HCT116 (cell line): ENCODE results near the gene EVX2. TPM values are rescaled to one million over a fixed set of nuclear protein-coding genes. Genes with fewer than 3 reads are reported as not detected.

Experiments used
- ATAC-seq: fragments of 200-7000 bp; cut with Tn5 transposase; 2 replicates; pipeline ENCODE4 v1.9.1; 2020; ENCODE audit warnings: mild to moderate bottlenecking, moderate library complexity
- BruUV-seq: library from RNA; stranded (reverse); fragments of 400-500 nt; replicated peaks from 2 replicates; lab custom pipeline; 2021; lab: Mats Ljungman, UMichigan
- CTCF ChIA-PET: fragments of 300-600 bp; sonication (Branson Sonifier 250); formaldehyde crosslinking; loops from one replicate; lab custom pipeline; 2021; ENCODE audit warnings: antibody characterized with exemption; lab: Charles Lee
- POLR2A ChIA-PET: fragments of 300-600, 350-600 bp; sonication (Branson Sonifier 250); formaldehyde crosslinking; loops from one replicate; lab custom pipeline; 2021; ENCODE audit warnings: antibody characterized with exemption; lab: Charles Lee
- RAD21 ChIA-PET, 2 experiments: fragments of 300-600 bp; sonication (Branson Sonifier 250); formaldehyde crosslinking; loops; one replicate each; lab custom pipeline; 2023; ENCODE audit warnings: low total read pairs in 2 of 2; ENCODE audit not compliant: uncharacterized antibody in 2 of 2, unreplicated experiment in 2 of 2, low non-redundant PET in 1 of 2; lab: Charles Lee
- DNase-seq: peaks from one replicate; pipeline ENCODE4 v3.0.0-alpha.2; 2010; ENCODE audit warnings: low read depth, low spot score
- H2AFZ ChIP-seq: fragments of 200-600 bp; shearing (Covaris generic), sonication (generic); 2 replicates; pipeline ENCODE4 v1.6.1; 2017; ENCODE audit warnings: low read depth, mixed run types, mixed read lengths, antibody characterized with exemption, low read length; ENCODE audit not compliant: poor library complexity, severe bottlenecking
- H3K27ac ChIP-seq: 2 replicates; pipeline ENCODE4 v1.5.1; 2012; ENCODE audit warnings: low read depth, low read length
- H3K27me3 ChIP-seq: fragments of 200-600 bp; sonication (generic); 2 replicates; pipeline ENCODE4 v1.6.1; 2016; ENCODE audit warnings: mixed run types, low read length, mixed read lengths; ENCODE audit not compliant: insufficient read depth
- H3K36me3 ChIP-seq, 2 experiments: fragments of 200-500 bp in 1 of 2; fragments of 200-600 bp in 1 of 2; sonication (Bioruptor generic) in 1 of 2; sonication (generic) in 1 of 2; 2 replicates each; pipeline versions ENCODE4 v1.5.1 to v1.6.1; 2014 to 2016; ENCODE audit warnings: low read length in 2 of 2, inconsistent platforms in 1 of 2, mixed read lengths in 1 of 2, mixed run types in 1 of 2; ENCODE audit not compliant: insufficient read depth in 2 of 2, control insufficient read depth in 1 of 2
- H3K4me1 ChIP-seq, 2 experiments: fragments of 200-600 bp in 1 of 2; sonication (generic) in 1 of 2; 2 replicates each; pipeline versions ENCODE4 v1.5.1 to v1.6.1; 2012 to 2017; ENCODE audit warnings: low read length in 2 of 2, inconsistent platforms in 1 of 2, mild to moderate bottlenecking in 1 of 2, mixed read lengths in 1 of 2, mixed run types in 1 of 2, moderate library complexity in 1 of 2; ENCODE audit not compliant: insufficient read depth in 2 of 2, control insufficient read depth in 1 of 2
- H3K4me2 ChIP-seq: fragments of 200-600 bp; sonication (generic); 2 replicates; pipeline ENCODE4 v1.6.1; 2017; ENCODE audit warnings: mixed run types, low read length, mixed read lengths
- H3K4me3 ChIP-seq, 2 experiments: fragments of 200-600 bp in 1 of 2; sonication (generic) in 1 of 2; replicated peaks in 1 of 2; 2 replicates each; pipeline ENCODE4 v1.5.1; 2011 to 2016; ENCODE audit warnings: low read length in 2 of 2, control low read depth in 1 of 2, low read depth in 1 of 2, mild to moderate bottlenecking in 1 of 2, mixed read lengths in 1 of 2, mixed run types in 1 of 2
- H3K79me2 ChIP-seq: fragments of 200-600 bp; sonication (generic); 2 replicates; pipeline ENCODE4 v1.6.1; 2017; ENCODE audit warnings: mild to moderate bottlenecking, mixed run types, low read length, moderate library complexity, mixed read lengths; ENCODE audit not compliant: insufficient read depth
- H3K9ac ChIP-seq: fragments of 200-600 bp; sonication (generic); 2 replicates; pipeline ENCODE4 v1.6.1; 2016; ENCODE audit warnings: low read length, mixed read lengths
- H3K9me2 ChIP-seq: fragments of 200-600 bp; sonication (generic), shearing (Covaris generic); 2 replicates; pipeline ENCODE4 v1.6.1; 2017; ENCODE audit warnings: mixed run types, mild to moderate bottlenecking, moderate library complexity; ENCODE audit not compliant: insufficient read depth
- H3K9me3 ChIP-seq, 2 experiments: fragments of 200-500 bp in 1 of 2; fragments of 200-600 bp in 1 of 2; sonication (Bioruptor generic) in 1 of 2; sonication (generic) in 1 of 2; 2 replicates each; pipeline ENCODE4 v1.6.1; 2014 to 2017; ENCODE audit warnings: low read length in 2 of 2, mixed read lengths in 2 of 2, inconsistent platforms in 1 of 2, low read depth in 1 of 2, mild to moderate bottlenecking in 1 of 2, mixed run types in 1 of 2, moderate library complexity in 1 of 2; ENCODE audit not compliant: control insufficient read depth in 1 of 2, insufficient read depth in 1 of 2
- H4K20me1 ChIP-seq: fragments of 200-600 bp; sonication (generic), shearing (Covaris generic); 2 replicates; pipeline ENCODE4 v1.6.1; 2017; ENCODE audit warnings: mixed run types, mild to moderate bottlenecking, moderate library complexity; ENCODE audit not compliant: insufficient read depth
- CBX3 ChIP-seq: IDR thresholded peaks from 2 replicates; pipeline ENCODE4 v1.6.1; 2012; ENCODE audit warnings: low read depth
- CEBPB ChIP-seq: IDR thresholded peaks from 2 replicates; pipeline ENCODE4 v1.6.1; 2012; ENCODE audit warnings: low read depth
- CTCF ChIP-seq, 3 experiments: fragments of 200-600 bp in 1 of 3; sonication (generic) in 1 of 3; IDR thresholded peaks in 2 of 3; conservative IDR thresholded peaks in 1 of 3; 2 replicates each; pipeline ENCODE4 v1.5.1; 2012 to 2017; ENCODE audit warnings: low read depth in 2 of 3, low read length in 2 of 3, antibody characterized with exemption in 1 of 3, borderline replicate concordance in 1 of 3, control low read depth in 1 of 3, mild to moderate bottlenecking in 1 of 3, mixed read lengths in 1 of 3, mixed run types in 1 of 3, moderate library complexity in 1 of 3; ENCODE audit not compliant: insufficient read depth in 1 of 3
- EGR1 ChIP-seq: IDR thresholded peaks from 2 replicates; pipeline ENCODE4 v1.6.1; 2012; ENCODE audit warnings: low read depth
- ELF1 ChIP-seq: IDR thresholded peaks from 2 replicates; pipeline ENCODE4 v1.6.1; 2012; ENCODE audit warnings: low read depth, borderline replicate concordance
- EZH2 ChIP-seq: fragments of 200-600 bp; sonication (generic); IDR thresholded peaks from 2 replicates; pipeline ENCODE4 v1.6.1; 2017; ENCODE audit warnings: antibody characterized with exemption, mixed run types
- EZH2phosphoT487 ChIP-seq: fragments of 200-600 bp; IDR thresholded peaks from 2 replicates; pipeline ENCODE4 v1.6.1; 2018; ENCODE audit warnings: antibody characterized with exemption, borderline replicate concordance
- FOSL1 ChIP-seq: IDR thresholded peaks from 2 replicates; pipeline ENCODE4 v1.6.1; 2012; ENCODE audit warnings: low read depth
- POLR2A ChIP-seq: IDR thresholded peaks from 2 replicates; pipeline ENCODE4 v1.7.0; 2011; ENCODE audit warnings: borderline replicate concordance; ENCODE audit not compliant: insufficient read depth, insufficient read length; ENCODE audit errors: extremely low read depth
- RAD21 ChIP-seq: IDR thresholded peaks from 2 replicates; pipeline ENCODE4 v1.6.1; 2012; ENCODE audit warnings: low read depth, mild to moderate bottlenecking
- REST ChIP-seq: IDR thresholded peaks from 2 replicates; pipeline ENCODE4 v1.6.1; 2012; ENCODE audit warnings: low read depth
- SIN3A ChIP-seq: IDR thresholded peaks from 2 replicates; pipeline ENCODE4 v1.6.1; 2012; ENCODE audit warnings: low read depth
- SP1 ChIP-seq: IDR thresholded peaks from 2 replicates; pipeline ENCODE4 v1.6.1; 2012; ENCODE audit warnings: low read depth
- SRF ChIP-seq: IDR thresholded peaks from 2 replicates; pipeline ENCODE4 v1.6.1; 2012; ENCODE audit warnings: low read depth
- TCF7L2 ChIP-seq: IDR thresholded peaks from 2 replicates; pipeline ENCODE4 v1.7.0; 2011; ENCODE audit warnings: borderline replicate concordance, inconsistent platforms; ENCODE audit not compliant: insufficient read depth, insufficient read length; ENCODE audit errors: extremely low read depth
- YY1 ChIP-seq: IDR thresholded peaks from 2 replicates; pipeline ENCODE4 v1.6.1; 2011; ENCODE audit warnings: low read length, low read depth, moderate library complexity, mild to moderate bottlenecking; ENCODE audit not compliant: insufficient replicate concordance; ENCODE audit errors: extremely low read depth
- ZBTB33 ChIP-seq: IDR thresholded peaks from 2 replicates; pipeline ENCODE4 v1.6.1; 2011; ENCODE audit warnings: mild to moderate bottlenecking, low read length, moderate library complexity; ENCODE audit not compliant: insufficient replicate concordance; ENCODE audit errors: extremely low read depth
- ZFX ChIP-seq: fragments of 450-650 bp; IDR thresholded peaks from 2 replicates; pipeline ENCODE4 v1.6.1; 2017
- ZNF274 ChIP-seq: fragments of 200-500 bp; sonication (Bioruptor generic); IDR thresholded peaks from 2 replicates; pipeline ENCODE4 v1.6.1; 2014; ENCODE audit warnings: mild to moderate bottlenecking, low read depth, low read length, inconsistent platforms
- intact Hi-C: fragments of 100-400 bp; cut with micrococcal nuclease; formaldehyde crosslinking; loops from 2 replicates; pipeline ENCODE4 v1.10.0; 2022
- total RNA-seq: library from RNA; stranded (reverse); gene quantifications from one replicate; pipeline ENCODE4 v1.2.1, GENCODE V29; 2021; ENCODE audit not compliant: unreplicated experiment
- TF ChIP-seq, protein P1 (sequence below): IDR thresholded peaks from 2 replicates; pipeline ENCODE4 v1.6.1; 2012

Gene EVX2
- total RNA-seq, 1 experiment from 2014 or later: not detected

GRCh38 chr2:176072292-176072669 is 11.5 kb downstream of the EVX2 start:
- H3K4me3 ChIP-seq: no peak overlapping the region
- DNase-seq (no peak), ATAC-seq (no peak)
- H3K27me3 ChIP-seq: no peaks in the 10 kb centered on the region
- H2AFZ ChIP-seq: no peak overlapping the region
- no peaks in the 10 kb centered on the region for H3K79me2 ChIP-seq
- ChIA-PET CTCF (no interaction called here), RAD21 (no interaction called here), POLR2A (no interaction called here)
- H3K9me3 ChIP-seq: no peaks in the 10 kb centered on the region
- intact Hi-C loops: no loop called here
- H3K9ac ChIP-seq: no peak overlapping the region
- no TSS peak for BruUV-seq
- TF ChIP-seq EGR1: no peak
- TF ChIP-seq REST: no peak
- TF ChIP-seq, protein P1, sequence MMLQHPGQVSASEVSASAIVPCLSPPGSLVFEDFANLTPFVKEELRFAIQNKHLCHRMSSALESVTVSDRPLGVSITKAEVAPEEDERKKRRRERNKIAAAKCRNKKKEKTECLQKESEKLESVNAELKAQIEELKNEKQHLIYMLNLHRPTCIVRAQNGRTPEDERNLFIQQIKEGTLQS: no peak
- TF ChIP-seq ZFX: no peak
- TF ChIP-seq RAD21: no peak
- TF ChIP-seq EZH2phosphoT487: no peak
- no peak for TF ChIP-seq ZBTB33
- no peak for TF ChIP-seq ELF1
- TF ChIP-seq CEBPB: no peak
- no peak for TF ChIP-seq POLR2A
- no peak for TF ChIP-seq SIN3A
- no peak for TF ChIP-seq TCF7L2
- TF ChIP-seq CBX3: no peak
- no peak for TF ChIP-seq YY1
- TF ChIP-seq ZNF274: no peak
- no peak for TF ChIP-seq EZH2
- TF ChIP-seq CTCF (IDR thresholded peaks at IDR 0.05 in 2 of 3, conservative IDR thresholded peaks at IDR 0.05 in 1 of 3; ENCODE audit: borderline replicate concordance in 1 of 3, insufficient read depth in 1 of 3, low read depth in 2 of 3, low read length in 2 of 3): no peak
- TF ChIP-seq SRF: no peak
- no peak for TF ChIP-seq SP1
- no peak for TF ChIP-seq FOSL1
- no peak overlapping the region for H3K4me2 ChIP-seq
- H3K27ac ChIP-seq: no peak overlapping the region
- no peaks in the 10 kb centered on the region for H4K20me1 ChIP-seq
- H3K9me2 ChIP-seq: no peaks in the 10 kb centered on the region
- no peaks in the 10 kb centered on the region for H3K36me3 ChIP-seq
- no peaks in the 10 kb centered on the region for H3K4me1 ChIP-seq
